GM19372 (cell line): ENCODE measurements around the gene OR6C4.
"Not testable (repeated sequence)": the region's sequence is repeated elsewhere in the genome, so short reads cannot be mapped to it uniquely, and the experiment has no call there.

Source experiments
- ATAC-seq: cut with Tn5 transposase; IDR thresholded peaks from one replicate; pipeline ENCODE4 v1.9.1; 2021; ENCODE audit warnings: mild to moderate bottlenecking, low read depth, moderate library complexity; ENCODE audit not compliant: unreplicated experiment

Gene OR6C4

GRCh38 chr12:55549302-55549701, at the start of gene OR6C4:
OR6C4 (plus strand) TSS chr12:55549602; CDS start chr12:55551227, 1,625 bp downstream.
- ATAC-seq, result no peak

- no peak for ATAC-seq
Observed at GRCh38 chr12:55499810-55500252, 49.6 kb upstream of the OR6C4 start.

- no peak for ATAC-seq
Observed at GRCh38 chr12:55501601-55502000, 47.8 kb upstream of the OR6C4 start.

- no peak for ATAC-seq
Observed at GRCh38 chr12:55515696-55516095, 33.7 kb upstream of the OR6C4 start.

GRCh38 chr12:55516391-55516790, 33.0 kb upstream of the OR6C4 start:
- ATAC-seq, result no peak

- not testable (repeated sequence) for ATAC-seq
Observed at GRCh38 chr12:55548235-55548634, 1.2 kb upstream of the OR6C4 start.

- ATAC-seq, result no peak
Observed at GRCh38 chr12:55548756-55549155, 646 bp upstream of the OR6C4 start.

- ATAC-seq, result no peak
Observed at GRCh38 chr12:55554296-55554695, 4.9 kb downstream of the OR6C4 start.

GRCh38 chr12:55570060-55570459, 20.7 kb downstream of the OR6C4 start:
- ATAC-seq, result not testable (repeated sequence)

- ATAC-seq, result not testable (repeated sequence)
Observed at GRCh38 chr12:55570689-55571088, 21.3 kb downstream of the OR6C4 start.

- no peak for ATAC-seq
Observed at GRCh38 chr12:55572168-55572567, 22.8 kb downstream of the OR6C4 start, which contains the start of gene OR2AP1. OR2AP1 (plus strand) TSS chr12:55572468; CDS start chr12:55574415, 1,947 bp downstream.

- no peak for ATAC-seq
Observed at GRCh38 chr12:55582066-55582465, 32.7 kb downstream of the OR6C4 start.

GRCh38 chr12:55585817-55586216, 36.4 kb downstream of the OR6C4 start:
- no peak for ATAC-seq

- ATAC-seq, result not testable (repeated sequence)
Observed at GRCh38 chr12:55590152-55590551, 40.8 kb downstream of the OR6C4 start.
